DND-41 (cell line): ENCODE data around the gene KATNIP.

Experiments
- ATAC-seq: fragments of 200-7000 bp; cut with Tn5 transposase; 3 replicates; pipeline ENCODE4 v1.9.1; 2021; ENCODE audit warnings: low read depth; ENCODE audit not compliant: insufficient read depth
- DNase-seq: peaks from one replicate; pipeline ENCODE4 v3.0.0-alpha.2; 2020
- H2AFZ ChIP-seq: 2 replicates; pipeline ENCODE4 v1.6.0; 2012; ENCODE audit warnings: low read depth, low read length
- H3K27ac ChIP-seq: 2 replicates; pipeline ENCODE4 v1.5.1; 2012; ENCODE audit warnings: low read length, inconsistent platforms
- H3K27me3 ChIP-seq: fragments of 200-600 bp; sonication (generic); 2 replicates; pipeline ENCODE4 v1.6.0; 2012; ENCODE audit warnings: low read length, mild to moderate bottlenecking, inconsistent platforms; ENCODE audit not compliant: insufficient read depth, poor library complexity
- H3K36me3 ChIP-seq: 2 replicates; pipeline ENCODE4 v1.5.1; 2012; ENCODE audit warnings: low read length, inconsistent platforms; ENCODE audit not compliant: insufficient read depth
- H3K4me1 ChIP-seq: 2 replicates; pipeline ENCODE4 v1.5.1; 2012; ENCODE audit warnings: mild to moderate bottlenecking, low read length; ENCODE audit not compliant: insufficient read depth
- H3K4me2 ChIP-seq: 2 replicates; pipeline ENCODE4 v1.6.0; 2012; ENCODE audit warnings: mild to moderate bottlenecking, moderate library complexity, low read length, inconsistent platforms; ENCODE audit not compliant: insufficient read depth
- H3K4me3 ChIP-seq, 2 experiments: fragments of 200-600 bp in 1 of 2; shearing (Covaris generic) in 1 of 2; 2 replicates each; pipeline ENCODE4 v1.5.1; 2012 to 2016; ENCODE audit warnings: inconsistent platforms in 2 of 2, low read length in 2 of 2, mild to moderate bottlenecking in 2 of 2, low read depth in 1 of 2, moderate library complexity in 1 of 2
- H3K79me2 ChIP-seq: 2 replicates; pipeline ENCODE4 v1.6.0; 2012; ENCODE audit warnings: low read length, inconsistent platforms; ENCODE audit not compliant: insufficient read depth
- H3K9ac ChIP-seq: 2 replicates; pipeline ENCODE4 v1.6.0; 2012; ENCODE audit warnings: low read depth, mild to moderate bottlenecking, inconsistent platforms, low read length, moderate library complexity
- H3K9me3 ChIP-seq: 2 replicates; pipeline ENCODE4 v1.5.1; 2012; ENCODE audit warnings: low read length, moderate library complexity, mild to moderate bottlenecking, inconsistent platforms; ENCODE audit not compliant: insufficient read depth, severe bottlenecking
- H4K20me1 ChIP-seq: 2 replicates; pipeline ENCODE4 v1.6.0; 2012; ENCODE audit warnings: low read length; ENCODE audit not compliant: insufficient read depth
- EZH2 ChIP-seq: IDR thresholded peaks from 3 replicates; pipeline ENCODE4 v1.6.1; 2012; ENCODE audit warnings: borderline replicate concordance, low read depth, mild to moderate bottlenecking, moderate library complexity, low read length, inconsistent platforms; ENCODE audit not compliant: severe bottlenecking
- TF ChIP-seq, protein P1 (sequence below): IDR thresholded peaks from 2 replicates; pipeline ENCODE4 v1.5.1; 2012; ENCODE audit warnings: borderline replicate concordance, low read length, moderate library complexity, mild to moderate bottlenecking; ENCODE audit not compliant: poor library complexity, severe bottlenecking; ENCODE audit errors: extremely low read depth

The KATNIP gene

DNA sequence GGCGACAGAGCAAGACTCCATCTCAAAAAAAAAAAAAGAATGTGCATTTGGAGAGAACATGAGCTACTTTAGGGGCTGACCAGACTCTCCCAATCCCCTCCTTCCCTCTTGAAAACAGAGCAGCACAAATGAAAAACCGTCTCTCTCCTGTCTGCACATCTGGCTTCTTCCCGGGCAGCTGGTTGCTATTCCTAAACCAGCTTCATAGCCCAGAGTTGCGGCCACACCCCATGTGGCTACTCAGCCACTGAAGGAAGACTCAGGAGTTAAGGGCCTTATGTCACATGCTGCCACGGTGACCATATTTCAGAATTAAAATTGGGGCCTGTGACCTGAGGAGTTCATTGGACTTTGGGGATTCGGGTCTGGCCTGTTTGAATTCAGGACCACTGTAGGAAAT is 48.3 kb downstream of the KATNIP start:
- no peaks in the 10 kb centered on the region for H3K79me2 ChIP-seq
- no peak for TF ChIP-seq EZH2
- TF ChIP-seq, protein P1, sequence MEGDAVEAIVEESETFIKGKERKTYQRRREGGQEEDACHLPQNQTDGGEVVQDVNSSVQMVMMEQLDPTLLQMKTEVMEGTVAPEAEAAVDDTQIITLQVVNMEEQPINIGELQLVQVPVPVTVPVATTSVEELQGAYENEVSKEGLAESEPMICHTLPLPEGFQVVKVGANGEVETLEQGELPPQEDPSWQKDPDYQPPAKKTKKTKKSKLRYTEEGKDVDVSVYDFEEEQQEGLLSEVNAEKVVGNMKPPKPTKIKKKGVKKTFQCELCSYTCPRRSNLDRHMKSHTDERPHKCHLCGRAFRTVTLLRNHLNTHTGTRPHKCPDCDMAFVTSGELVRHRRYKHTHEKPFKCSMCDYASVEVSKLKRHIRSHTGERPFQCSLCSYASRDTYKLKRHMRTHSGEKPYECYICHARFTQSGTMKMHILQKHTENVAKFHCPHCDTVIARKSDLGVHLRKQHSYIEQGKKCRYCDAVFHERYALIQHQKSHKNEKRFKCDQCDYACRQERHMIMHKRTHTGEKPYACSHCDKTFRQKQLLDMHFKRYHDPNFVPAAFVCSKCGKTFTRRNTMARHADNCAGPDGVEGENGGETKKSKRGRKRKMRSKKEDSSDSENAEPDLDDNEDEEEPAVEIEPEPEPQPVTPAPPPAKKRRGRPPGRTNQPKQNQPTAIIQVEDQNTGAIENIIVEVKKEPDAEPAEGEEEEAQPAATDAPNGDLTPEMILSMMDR, result no peak
- H3K9ac ChIP-seq, result no peak overlapping the region
- no peaks in the 10 kb centered on the region for H3K27me3 ChIP-seq
- no peak overlapping the region for H3K27ac ChIP-seq
- no peak overlapping the region for H3K4me3 ChIP-seq
- H4K20me1 ChIP-seq, result 0 out of 2 replicates have a peak, but pooled peaks cover 7% of the 10 kb centered on the region
- ATAC-seq (no peak), DNase-seq (no peak)
- no peaks in the 10 kb centered on the region for H3K4me1 ChIP-seq
- no peak overlapping the region for H2AFZ ChIP-seq
- H3K36me3 ChIP-seq, result no peaks in the 10 kb centered on the region
- H3K9me3 ChIP-seq, result no peaks in the 10 kb centered on the region
- no peak overlapping the region for H3K4me2 ChIP-seq

DNA sequence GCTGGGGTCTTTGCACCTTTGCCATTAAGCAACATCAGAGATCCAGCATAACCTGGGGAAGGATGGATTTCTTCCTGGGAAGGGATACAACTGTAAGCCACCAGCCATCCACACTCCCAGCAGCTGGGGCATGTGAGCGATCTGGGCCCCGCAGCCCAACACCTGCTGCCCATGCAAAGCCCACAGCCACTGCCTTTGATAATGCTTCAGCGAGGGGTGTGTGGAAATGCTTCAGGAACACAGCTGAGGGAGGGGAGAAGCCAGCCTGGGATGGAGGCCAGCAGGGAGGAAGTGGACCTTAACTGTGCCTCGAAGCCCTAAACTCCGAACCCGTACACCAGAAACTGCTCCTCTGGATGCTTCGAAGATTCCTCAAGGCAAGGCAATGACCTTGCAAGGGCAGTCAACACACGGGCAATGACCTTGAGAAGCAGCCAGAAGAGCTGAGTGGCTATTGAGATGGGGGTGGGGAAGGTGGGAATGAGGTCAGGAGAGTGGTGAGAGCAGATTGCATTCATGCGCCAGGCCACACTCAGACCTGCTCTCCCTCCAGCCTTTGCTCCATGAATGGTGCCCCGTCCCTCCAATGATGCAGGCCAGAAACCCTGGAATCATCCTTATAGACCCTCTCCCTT is 49.1 kb downstream of the KATNIP start:
- H3K9ac ChIP-seq, result no peak overlapping the region

DNA sequence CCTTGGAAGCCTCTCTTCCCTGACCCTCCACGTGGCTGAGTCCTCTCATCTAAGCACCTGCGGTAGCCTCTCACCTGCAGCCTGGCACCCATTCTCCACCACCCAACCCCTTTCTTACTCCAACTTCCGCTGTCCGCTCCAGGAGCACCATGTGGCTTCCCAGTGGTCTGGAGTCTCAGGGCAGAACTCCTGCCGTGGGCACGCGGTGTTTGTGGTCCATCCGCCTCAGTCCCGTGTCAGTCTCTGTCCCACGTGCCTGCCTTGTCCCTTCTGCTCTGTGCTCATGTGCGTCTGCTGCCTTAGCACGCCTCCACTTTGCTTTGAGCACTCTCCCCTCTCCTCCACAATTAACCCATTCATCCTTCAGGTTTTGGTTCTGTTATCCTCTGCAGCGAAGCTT is 49.7 kb downstream of the KATNIP start:
- Histone ChIP-seq H3K4me1 (no peaks in the 10 kb centered on the region), H3K27ac (no peak overlapping the region), H3K27me3 (no peaks in the 10 kb centered on the region), H2AFZ (no peak overlapping the region), H3K9me3 (no peaks in the 10 kb centered on the region), H3K4me3 (no peak overlapping the region), H3K36me3 (no peaks in the 10 kb centered on the region), H4K20me1 (0 out of 2 replicates have a peak, but pooled peaks cover 7% of the 10 kb centered on the region), H3K79me2 (no peaks in the 10 kb centered on the region), H3K4me2 (no peak overlapping the region), H3K9ac (no peak overlapping the region)
- ATAC-seq, result no peak
- TF ChIP-seq, protein P1, result no peak
- no peak for TF ChIP-seq EZH2
- no peak for DNase-seq

More for the DNA sequence above, 49.1 kb downstream of the KATNIP start:
- TF ChIP-seq, protein P1, result no peak
- Histone ChIP-seq H3K36me3 (no peaks in the 10 kb centered on the region), H3K4me1 (no peaks in the 10 kb centered on the region), H3K4me3 (no peak overlapping the region), H4K20me1 (0 out of 2 replicates have a peak, but pooled peaks cover 7% of the 10 kb centered on the region), H3K79me2 (no peaks in the 10 kb centered on the region), H3K4me2 (no peak overlapping the region), H3K27me3 (no peaks in the 10 kb centered on the region), H3K27ac (no peak overlapping the region), H2AFZ (no peak overlapping the region), H3K9me3 (no peaks in the 10 kb centered on the region)
- no peak for DNase-seq
- ATAC-seq, result no peak
